Activated T-cell treated with anti-CD3 and anti-CD28 coated beads, Interleukin-2, amount 50 U/mL, for 24 hours (primary cell): Measurements from ENCODE around the gene AMDHD2.
"Not testable (repeated sequence)": the region's sequence is repeated elsewhere in the genome, so short reads cannot be mapped to it uniquely, and the experiment has no call there.

Experiments
- DNase-seq: peaks from one replicate; pipeline ENCODE4 v3.0.0-alpha.2; 2020
- H3K27ac Mint-ChIP-seq: 2 replicates; pipeline ENCODE4 v1.8.0; 2020; ENCODE audit warnings: mild to moderate bottlenecking, mixed read lengths
- H3K27me3 Mint-ChIP-seq: 2 replicates; pipeline ENCODE4 v1.8.0; 2020; ENCODE audit warnings: mixed read lengths
- H3K36me3 Mint-ChIP-seq: 2 replicates; pipeline ENCODE4 v1.8.0; 2020; ENCODE audit warnings: low read depth, mixed read lengths
- H3K4me1 Mint-ChIP-seq: 2 replicates; pipeline ENCODE4 v1.8.0; 2020; ENCODE audit warnings: low read depth, mixed read lengths
- H3K4me3 Mint-ChIP-seq: 2 replicates; pipeline ENCODE4 v1.8.0; 2020; ENCODE audit warnings: mild to moderate bottlenecking, moderate library complexity, mixed read lengths
- H3K9me3 Mint-ChIP-seq: 2 replicates; pipeline ENCODE4 v1.8.0; 2020; ENCODE audit warnings: mixed read lengths

The AMDHD2 gene

GRCh38 chr16:2529061-2529931, 9.1 kb downstream of the AMDHD2 start:
- Mint-ChIP-seq H3K9me3 (no peaks in the 10 kb centered on the region), H3K4me1 (peaks cover 25% of the 10 kb centered on the region), H3K36me3 (peaks cover 51% of the 10 kb centered on the region), H3K27me3 (no peaks in the 10 kb centered on the region), H3K4me3 (no peak overlapping the region), H3K27ac (no peak overlapping the region)
- DNase-seq = no peak

GRCh38 chr16:2529961-2530628, 9.9 kb downstream of the AMDHD2 start:
- no peaks in the 10 kb centered on the region for H3K27me3 Mint-ChIP-seq
- H3K9me3 Mint-ChIP-seq = no peaks in the 10 kb centered on the region
- no peak overlapping the region for H3K4me3 Mint-ChIP-seq
- H3K4me1 Mint-ChIP-seq = peaks cover 23% of the 10 kb centered on the region
- H3K36me3 Mint-ChIP-seq = peaks cover 43% of the 10 kb centered on the region
- DNase-seq = no peak
- H3K27ac Mint-ChIP-seq = no peak overlapping the region

- Mint-ChIP-seq H3K4me3 (peak overlapping the region; percentile 80), H3K36me3 (peaks cover 40% of the 10 kb centered on the region), H3K4me1 (peaks cover 23% of the 10 kb centered on the region), H3K27ac (peak overlapping the region; percentile 91), H3K27me3 (no peaks in the 10 kb centered on the region), H3K9me3 (no peaks in the 10 kb centered on the region)
- DNase-seq = peak; percentile 42
Observed at GRCh38 chr16:2530629-2531318, 10.6 kb downstream of the AMDHD2 start.

- peak within 1 kb of the TSS; percentile 80 for H3K4me3 Mint-ChIP-seq
Observed at GRCh38 chr16:2531371-2531695, 11.2 kb downstream of the AMDHD2 start, which contains the start of gene CEMP1. TSS of gene CEMP1 (minus strand) at chr16:2531408. CDS start at chr16:2531073, 335 bp downstream.

GRCh38 chr16:2531696-2532493, 11.7 kb downstream of the AMDHD2 start:
- peak; percentile 97 for DNase-seq
- Mint-ChIP-seq H3K27me3 (no peaks in the 10 kb centered on the region), H3K27ac (peak overlapping the region; percentile 94), H3K4me3 (peak overlapping the region; percentile 80), H3K4me1 (peaks cover 26% of the 10 kb centered on the region), H3K9me3 (no peaks in the 10 kb centered on the region), H3K36me3 (peaks cover 30% of the 10 kb centered on the region)

More at GRCh38 chr16:2531371-2531695, 11.2 kb downstream of the AMDHD2 start, which contains the start of gene CEMP1:
- Mint-ChIP-seq H3K27me3 (no peaks in the 10 kb centered on the region), H3K9me3 (no peaks in the 10 kb centered on the region), H3K27ac (peak within 1 kb of the TSS; percentile 94), H3K4me1 (peaks cover 23% of the 10 kb centered on the region), H3K36me3 (peaks cover 34% of the 10 kb centered on the region)
- no peak for DNase-seq

GRCh38 chr16:2532494-2533141, 12.4 kb downstream of the AMDHD2 start:
- peak; percentile 77 for DNase-seq

GRCh38 chr16:2533142-2533755, 13.1 kb downstream of the AMDHD2 start:
- Mint-ChIP-seq H3K4me3 (peak overlapping the region; percentile 80), H3K36me3 (peaks cover 24% of the 10 kb centered on the region), H3K27ac (peak overlapping the region; percentile 94), H3K4me1 (peaks cover 30% of the 10 kb centered on the region)
- H3K27me3 Mint-ChIP-seq, H3K9me3 Mint-ChIP-seq, DNase-seq: not testable (repeated sequence)

More at GRCh38 chr16:2532494-2533141, 12.4 kb downstream of the AMDHD2 start:
- H3K36me3 Mint-ChIP-seq = peaks cover 25% of the 10 kb centered on the region
- H3K27ac Mint-ChIP-seq = peak overlapping the region; percentile 94
- no peaks in the 10 kb centered on the region for H3K27me3 Mint-ChIP-seq
- peaks cover 30% of the 10 kb centered on the region for H3K4me1 Mint-ChIP-seq
- peak overlapping the region; percentile 80 for H3K4me3 Mint-ChIP-seq
- H3K9me3 Mint-ChIP-seq = no peaks in the 10 kb centered on the region

- H3K9me3 Mint-ChIP-seq = no peaks in the 10 kb centered on the region
- H3K36me3 Mint-ChIP-seq = peaks cover 22% of the 10 kb centered on the region
- peak overlapping the region; percentile 31 for H3K4me3 Mint-ChIP-seq
- no peak for DNase-seq
- peaks cover 34% of the 10 kb centered on the region for H3K4me1 Mint-ChIP-seq
- no peaks in the 10 kb centered on the region for H3K27me3 Mint-ChIP-seq
- peak overlapping the region; percentile 22 for H3K27ac Mint-ChIP-seq
Observed at GRCh38 chr16:2533912-2534311, 13.7 kb downstream of the AMDHD2 start.

- H3K9me3 Mint-ChIP-seq, DNase-seq, H3K27me3 Mint-ChIP-seq, H3K4me3 Mint-ChIP-seq: not testable (repeated sequence)
- H3K36me3 Mint-ChIP-seq = peaks cover 19% of the 10 kb centered on the region
- H3K4me1 Mint-ChIP-seq = peaks cover 38% of the 10 kb centered on the region
- H3K27ac Mint-ChIP-seq = peak overlapping the region; percentile 22
Observed at GRCh38 chr16:2534335-2534734, 14.2 kb downstream of the AMDHD2 start.

GRCh38 chr16:2535625-2536013, 15.4 kb downstream of the AMDHD2 start:
- Mint-ChIP-seq H3K4me1 (peaks cover 49% of the 10 kb centered on the region), H3K4me3 (no peak overlapping the region), H3K9me3 (no peaks in the 10 kb centered on the region), H3K27me3 (no peaks in the 10 kb centered on the region), H3K36me3 (peaks cover 19% of the 10 kb centered on the region), H3K27ac (no peak overlapping the region)
- peak; percentile 19 for DNase-seq

GRCh38 chr16:2537451-2538379, 17.5 kb downstream of the AMDHD2 start, which contains the start of gene PDPK1:
TSS of gene PDPK1 (plus strand) at chr16:2538021. CDS start at chr16:2538113, 92 bp downstream.
- peak within 1 kb of the TSS; percentile 95 for H3K27ac Mint-ChIP-seq
- H3K4me3 Mint-ChIP-seq = peak within 1 kb of the TSS; percentile 84
- H3K27me3 Mint-ChIP-seq = no peaks in the 10 kb centered on the region
- H3K9me3 Mint-ChIP-seq = no peaks in the 10 kb centered on the region
- H3K4me1 Mint-ChIP-seq = peaks cover 50% of the 10 kb centered on the region
- peak; percentile 95 for DNase-seq
- peaks cover 27% of the 10 kb centered on the region for H3K36me3 Mint-ChIP-seq

GRCh38 chr16:2539192-2539844, 19.1 kb downstream of the AMDHD2 start:
- H3K27me3 Mint-ChIP-seq, DNase-seq, H3K9me3 Mint-ChIP-seq: not testable (repeated sequence)
- Mint-ChIP-seq H3K4me1 (peaks cover 45% of the 10 kb centered on the region), H3K36me3 (peaks cover 31% of the 10 kb centered on the region), H3K27ac (peak overlapping the region; percentile 79), H3K4me3 (peak overlapping the region; percentile 82)
